ENCODE data around the gene CMTM2. TPM values are rescaled to one million over a fixed set of nuclear protein-coding genes. Genes with fewer than 3 reads are reported as not detected.

Gene CMTM2
- under 1 TPM in 2 of 5 donors, not detected in 3; 0.26 to 0.62 TPM for total RNA-seq
- total RNA-seq (2013) = 0.33 TPM
- total RNA-seq = 0 to 0.37 (median 0.07) reads per million in 29 experiments

GRCh38 chr16:66578651-66579531 is at the start of gene CMTM2:
CMTM2 (plus strand) TSS chr16:66579463; CDS start chr16:66579608, 145 bp downstream.
- Histone ChIP-seq H3K27me3 (replicated peaks in 1 of 2; ENCODE audit: control insufficient read depth in 2 of 2, extremely low read depth in 1 of 2, insufficient read depth in 2 of 2, low read length in 1 of 2) (peaks cover 4 to 24% of the 10 kb centered on the region in 2 experiments), H3K9me3 (no peaks in the 10 kb centered on the region), H3K36me3 (ENCODE audit: control insufficient read depth in 2 of 2, extremely low read depth in 1 of 2, insufficient read depth in 1 of 2, low read length in 1 of 2) (no peaks in the 10 kb centered on the region), H3K4me3 (ENCODE audit: control insufficient read depth in 1 of 2, extremely low read depth in 1 of 2, low read length in 1 of 2) (peak within 1 kb of the TSS; percentile 34 to 72), H3K27ac (ENCODE audit: low read length) (no peak within 1 kb of the TSS), H3K4me1 (ENCODE audit: control insufficient read depth in 1 of 2, extremely low read depth in 1 of 2, insufficient read depth in 2 of 2, low read length in 2 of 2) (peaks cover 2 to 15% of the 10 kb centered on the region in 2 experiments)
- ATAC-seq (replicated peaks in 1 of 4) = peak; percentile 54 to 72 (median 68)
- DNase-seq = peak in 17 of 35 experiments; percentile 5 to 38 (median 24)
- peaks cover 7 to 38% of the 10 kb centered on the region in 2 donors for H3K27me3 Mint-ChIP-seq
- no peak within 1 kb of the TSS for H3K27ac Mint-ChIP-seq
- H3K36me3 Mint-ChIP-seq = no peaks in the 10 kb centered on the region
- ChIA-PET POLR2A (interaction anchor here in 1 of 2 donors (0.6 kb wide), 3 partner anchors 10 to 26 kb away, joined by 3 to 8 read pairs (median 4); no protein-coding TSS in a partner anchor), CTCF (interaction anchor here (0.6 to 1.8 kb wide), 4 partner anchors 11 to 164 kb away, joined by 4 to 11 read pairs (median 4); no protein-coding TSS in a partner anchor)
- no peaks in the 10 kb centered on the region for H3K9me3 Mint-ChIP-seq
- H3K4me1 Mint-ChIP-seq = peaks cover 11 to 17% (median 12%) of the 10 kb centered on the region in 3 donors
- WGBS (ENCODE audit: insufficient coverage) = 13% methylated on average over 72 of the region's 77 CpGs
- peak within 1 kb of the TSS; percentile 62 to 72 (median 68) for H3K4me3 Mint-ChIP-seq

- WGBS (ENCODE audit: insufficient coverage) = 78% methylated on average over 6 of the region's 6 CpGs
- Histone ChIP-seq H3K4me1 (ENCODE audit: control insufficient read depth in 1 of 2, extremely low read depth in 1 of 2, insufficient read depth in 2 of 2, low read length in 2 of 2) (peaks cover 8 to 26% of the 10 kb centered on the region in 2 experiments), H3K27me3 (replicated peaks in 1 of 2; ENCODE audit: control insufficient read depth in 2 of 2, extremely low read depth in 1 of 2, insufficient read depth in 2 of 2, low read length in 1 of 2) (no peaks in the 10 kb centered on the region), H3K36me3 (ENCODE audit: control insufficient read depth in 2 of 2, extremely low read depth in 1 of 2, insufficient read depth in 1 of 2, low read length in 1 of 2) (no peaks in the 10 kb centered on the region), H3K9me3 (no peaks in the 10 kb centered on the region), H3K4me3 (ENCODE audit: control insufficient read depth in 1 of 2, extremely low read depth in 1 of 2, low read length in 1 of 2) (no peak overlapping the region), H3K27ac (ENCODE audit: low read length) (no peak overlapping the region)
- Mint-ChIP-seq H3K27ac (peak overlapping the region; percentile 58 to 62), H3K27me3 (no peaks in the 10 kb centered on the region), H3K4me1 (peaks cover 20 to 27% (median 25%) of the 10 kb centered on the region in 3 donors), H3K36me3 (peaks cover 9% of the 10 kb centered on the region), H3K4me3 (no peak overlapping the region), H3K9me3 (no peaks in the 10 kb centered on the region)
- DNase-seq = no peak
- ChIA-PET POLR2A (no interaction called here), CTCF (no interaction called here)
- ATAC-seq (replicated peaks in 1 of 4) = no peak
Measured at GRCh38 chr16:66529475-66529874, 49.8 kb upstream of the CMTM2 start.

- no peaks in the 10 kb centered on the region for H3K27me3 Mint-ChIP-seq
- Histone ChIP-seq H3K4me1 (ENCODE audit: control insufficient read depth in 1 of 2, extremely low read depth in 1 of 2, insufficient read depth in 2 of 2, low read length in 2 of 2) (peaks cover 0 to 3% of the 10 kb centered on the region in 2 experiments), H3K27me3 (replicated peaks in 1 of 2; ENCODE audit: control insufficient read depth in 2 of 2, extremely low read depth in 1 of 2, insufficient read depth in 2 of 2, low read length in 1 of 2) (no peaks in the 10 kb centered on the region), H3K4me3 (ENCODE audit: control insufficient read depth in 1 of 2, extremely low read depth in 1 of 2, low read length in 1 of 2) (no peak overlapping the region), H3K27ac (ENCODE audit: low read length) (no peak overlapping the region), H3K36me3 (ENCODE audit: control insufficient read depth in 2 of 2, extremely low read depth in 1 of 2, insufficient read depth in 1 of 2, low read length in 1 of 2) (no peaks in the 10 kb centered on the region), H3K9me3 (no peaks in the 10 kb centered on the region)
- peaks cover 11% of the 10 kb centered on the region for H3K36me3 Mint-ChIP-seq
- H3K27ac Mint-ChIP-seq = peak overlapping the region in 1 of 2 donors; percentile 11
- POLR2A ChIA-PET = no interaction called here
- no peak for DNase-seq
- H3K9me3 Mint-ChIP-seq = no peaks in the 10 kb centered on the region
- no peak for ATAC-seq (replicated peaks in 1 of 4)
- CTCF ChIA-PET = no interaction called here
- 100% methylated on average over 1 of the region's 1 CpG for WGBS (ENCODE audit: insufficient coverage)
- no peak overlapping the region for H3K4me3 Mint-ChIP-seq
- H3K4me1 Mint-ChIP-seq = peaks cover 6 to 15% (median 6%) of the 10 kb centered on the region in 3 donors
Measured at GRCh38 chr16:66534376-66534799, 44.9 kb upstream of the CMTM2 start.

- Histone ChIP-seq H3K36me3 (ENCODE audit: control insufficient read depth in 2 of 2, extremely low read depth in 1 of 2, insufficient read depth in 1 of 2, low read length in 1 of 2) (no peaks in the 10 kb centered on the region), H3K9me3 (no peaks in the 10 kb centered on the region), H3K4me3 (ENCODE audit: control insufficient read depth in 1 of 2, extremely low read depth in 1 of 2, low read length in 1 of 2) (no peak overlapping the region), H3K4me1 (ENCODE audit: control insufficient read depth in 1 of 2, extremely low read depth in 1 of 2, insufficient read depth in 2 of 2, low read length in 2 of 2) (peaks cover 3 to 12% of the 10 kb centered on the region in 2 experiments), H3K27ac (ENCODE audit: low read length) (no peak overlapping the region), H3K27me3 (replicated peaks in 1 of 2; ENCODE audit: control insufficient read depth in 2 of 2, extremely low read depth in 1 of 2, insufficient read depth in 2 of 2, low read length in 1 of 2) (no peaks in the 10 kb centered on the region)
- Mint-ChIP-seq H3K4me1 (peaks cover 11 to 26% (median 18%) of the 10 kb centered on the region in 3 donors), H3K27me3 (no peaks in the 10 kb centered on the region), H3K36me3 (peaks cover 11% of the 10 kb centered on the region), H3K4me3 (no peak overlapping the region), H3K9me3 (no peaks in the 10 kb centered on the region), H3K27ac (no peak overlapping the region)
- DNase-seq (no peak), ATAC-seq (replicated peaks in 1 of 4) (no peak)
- CTCF ChIA-PET = interaction anchor here (0.6 to 1.0 kb wide), 3 partner anchors 21 to 181 kb away, joined by 3 to 6 read pairs (median 4); no protein-coding TSS in a partner anchor
- POLR2A ChIA-PET = no interaction called here
- 100% methylated on average over 1 of the region's 4 CpGs for WGBS (ENCODE audit: insufficient coverage)
Measured at GRCh38 chr16:66536525-66536924, 42.7 kb upstream of the CMTM2 start.

GRCh38 chr16:66537236-66537635 is 42.0 kb upstream of the CMTM2 start:
- H3K9me3 ChIP-seq = no peaks in the 10 kb centered on the region
- Mint-ChIP-seq H3K27ac (no peak overlapping the region), H3K9me3 (no peaks in the 10 kb centered on the region), H3K36me3 (peaks cover 11% of the 10 kb centered on the region), H3K27me3 (no peaks in the 10 kb centered on the region), H3K4me1 (peaks cover 11 to 29% (median 18%) of the 10 kb centered on the region in 3 donors), H3K4me3 (no peak overlapping the region)
- peaks cover 3 to 12% of the 10 kb centered on the region in 2 experiments for H3K4me1 ChIP-seq (ENCODE audit: control insufficient read depth in 1 of 2, extremely low read depth in 1 of 2, insufficient read depth in 2 of 2, low read length in 2 of 2)
- H3K4me3 ChIP-seq (ENCODE audit: control insufficient read depth in 1 of 2, extremely low read depth in 1 of 2, low read length in 1 of 2) = no peak overlapping the region
- ATAC-seq (replicated peaks in 1 of 4) (no peak), DNase-seq (no peak)
- no peak overlapping the region for H3K27ac ChIP-seq (ENCODE audit: low read length)
- no peaks in the 10 kb centered on the region for H3K36me3 ChIP-seq (ENCODE audit: control insufficient read depth in 2 of 2, extremely low read depth in 1 of 2, insufficient read depth in 1 of 2, low read length in 1 of 2)
- ChIA-PET CTCF (interaction anchor here in 1 of 2 donors (0.6 kb wide), 1 partner anchor 27 kb away, joined by 6 read pairs; no protein-coding TSS in a partner anchor), POLR2A (no interaction called here)
- WGBS (ENCODE audit: insufficient coverage) = 93% methylated on average over 2 of the region's 2 CpGs
- no peaks in the 10 kb centered on the region for H3K27me3 ChIP-seq (replicated peaks in 1 of 2; ENCODE audit: control insufficient read depth in 2 of 2, extremely low read depth in 1 of 2, insufficient read depth in 2 of 2, low read length in 1 of 2)

GRCh38 chr16:66538910-66539309 is 40.4 kb upstream of the CMTM2 start:
- Histone ChIP-seq H3K4me3 (ENCODE audit: control insufficient read depth in 1 of 2, extremely low read depth in 1 of 2, low read length in 1 of 2) (no peak overlapping the region), H3K9me3 (no peaks in the 10 kb centered on the region), H3K27ac (ENCODE audit: low read length) (no peak overlapping the region), H3K4me1 (ENCODE audit: control insufficient read depth in 1 of 2, extremely low read depth in 1 of 2, insufficient read depth in 2 of 2, low read length in 2 of 2) (peaks cover 3 to 12% of the 10 kb centered on the region in 2 experiments), H3K36me3 (ENCODE audit: control insufficient read depth in 2 of 2, extremely low read depth in 1 of 2, insufficient read depth in 1 of 2, low read length in 1 of 2) (no peaks in the 10 kb centered on the region), H3K27me3 (replicated peaks in 1 of 2; ENCODE audit: control insufficient read depth in 2 of 2, extremely low read depth in 1 of 2, insufficient read depth in 2 of 2, low read length in 1 of 2) (no peaks in the 10 kb centered on the region)
- H3K9me3 Mint-ChIP-seq = no peaks in the 10 kb centered on the region
- no peak overlapping the region for H3K4me3 Mint-ChIP-seq
- ChIA-PET POLR2A (no interaction called here), CTCF (no interaction called here)
- H3K36me3 Mint-ChIP-seq = peaks cover 11% of the 10 kb centered on the region
- H3K27me3 Mint-ChIP-seq = no peaks in the 10 kb centered on the region
- no CpG with 5 or more reads among the region's 5 CpGs for WGBS (ENCODE audit: insufficient coverage)
- ATAC-seq (replicated peaks in 1 of 4) (no peak), DNase-seq (no peak)
- H3K4me1 Mint-ChIP-seq = peaks cover 12 to 32% (median 18%) of the 10 kb centered on the region in 3 donors
- H3K27ac Mint-ChIP-seq = no peak overlapping the region
